ENCODE results near the gene CYP19A1.

The CYP19A1 gene

GRCh38 chr15:51307325-51307724, 31.1 kb downstream of the CYP19A1 start:
- no peak overlapping the region for H3K4me3 ChIP-seq (ENCODE audit: low read depth, low read length)
- no peak for DNase-seq (ENCODE audit: low read depth)
- TF ChIP-seq CTCF (IDR thresholded peaks at IDR 0.05; ENCODE audit: control insufficient read depth, extremely low read depth, insufficient read depth) = no peak

- no peak for TF ChIP-seq CTCF (IDR thresholded peaks at IDR 0.05; ENCODE audit: control insufficient read depth, extremely low read depth, insufficient read depth)
- H3K4me3 ChIP-seq (ENCODE audit: low read depth, low read length) = no peak overlapping the region
- DNase-seq (ENCODE audit: low read depth) = peak; percentile 19
These were observed 34.9 kb downstream of the CYP19A1 start for GRCh38 chr15:51303462-51303980.

GRCh38 chr15:51302480-51302879, 35.9 kb downstream of the CYP19A1 start:
- no peak for TF ChIP-seq CTCF (IDR thresholded peaks at IDR 0.05; ENCODE audit: control insufficient read depth, extremely low read depth, insufficient read depth)
- no peak overlapping the region for H3K4me3 ChIP-seq (ENCODE audit: low read depth, low read length)
- DNase-seq (ENCODE audit: low read depth) = no peak

- no peak overlapping the region for H3K4me3 ChIP-seq (ENCODE audit: low read depth, low read length)
- no peak for DNase-seq (ENCODE audit: low read depth)
- TF ChIP-seq CTCF (IDR thresholded peaks at IDR 0.05; ENCODE audit: control insufficient read depth, extremely low read depth, insufficient read depth) = no peak
These were observed 39.0 kb downstream of the CYP19A1 start for GRCh38 chr15:51299187-51300015.

- H3K4me3 ChIP-seq (ENCODE audit: low read depth, low read length) = no peak overlapping the region
- DNase-seq (ENCODE audit: low read depth) = no peak
- no peak for TF ChIP-seq CTCF (IDR thresholded peaks at IDR 0.05; ENCODE audit: control insufficient read depth, extremely low read depth, insufficient read depth)
These were observed 39.8 kb downstream of the CYP19A1 start for GRCh38 chr15:51298620-51299019.

GRCh38 chr15:51290720-51291119, 47.7 kb downstream of the CYP19A1 start:
- no peak for TF ChIP-seq CTCF (IDR thresholded peaks at IDR 0.05; ENCODE audit: control insufficient read depth, extremely low read depth, insufficient read depth)
- no peak overlapping the region for H3K4me3 ChIP-seq (ENCODE audit: low read depth, low read length)
- DNase-seq (ENCODE audit: low read depth) = no peak

Measured in LNCaP clone FGC (cell line).